Measurements from ENCODE around the gene SLC35G3. TPM values are rescaled to one million over a fixed set of nuclear protein-coding genes. Genes with fewer than 3 reads are reported as not detected.

Gene SLC35G3
- total RNA-seq, 6 experiments from 2014 or later, result not detected

GRCh38 chr17:35189291-35189690, 4.9 kb downstream of the SLC35G3 start:
- Histone ChIP-seq H3K27me3 (no peaks in the 10 kb centered on the region), H3K9me3 (no peaks in the 10 kb centered on the region), H3K4me3 (no peak overlapping the region), H3K27ac (no peak overlapping the region), H3K4me1 (no peaks in the 10 kb centered on the region), H3K36me3 (no peaks in the 10 kb centered on the region)
- WGBS (ENCODE audit: insufficient coverage, low coverage, low lambda C conversion rate, missing lambda C conversion rate), result 48% methylated on average over 3 of the region's 3 CpGs
- DNase-seq, result no peak
- peak in 1 of 4 donors; percentile 20 for ATAC-seq
- intact Hi-C loops (cut with DNase I), result no loop called here
- no peak for TF ChIP-seq POLR2A (IDR thresholded peaks at IDR 0.05)
- TF ChIP-seq CTCF (IDR thresholded peaks at IDR 0.05), result no peak

GRCh38 chr17:35188111-35188510, 6.1 kb downstream of the SLC35G3 start:
- Histone ChIP-seq H3K27me3 (no peaks in the 10 kb centered on the region), H3K27ac (no peak overlapping the region), H3K4me3 (no peak overlapping the region), H3K9me3 (no peaks in the 10 kb centered on the region), H3K4me1 (no peaks in the 10 kb centered on the region), H3K36me3 (no peaks in the 10 kb centered on the region)
- intact Hi-C loops (cut with DNase I), result no loop called here
- no peak for TF ChIP-seq CTCF (IDR thresholded peaks at IDR 0.05)
- TF ChIP-seq POLR2A (IDR thresholded peaks at IDR 0.05), result no peak
- ATAC-seq, result no peak
- DNase-seq, result no peak
- WGBS (ENCODE audit: insufficient coverage, low coverage, low lambda C conversion rate, missing lambda C conversion rate), result 30% methylated on average over 2 of the region's 2 CpGs

- Histone ChIP-seq H3K9me3 (no peaks in the 10 kb centered on the region), H3K36me3 (no peaks in the 10 kb centered on the region), H3K4me1 (no peaks in the 10 kb centered on the region), H3K27me3 (no peaks in the 10 kb centered on the region), H3K4me3 (no peak overlapping the region), H3K27ac (no peak overlapping the region)
- intact Hi-C loops (cut with DNase I), result no loop called here
- 89% methylated on average over 2 of the region's 2 CpGs for WGBS (ENCODE audit: insufficient coverage, low coverage, low lambda C conversion rate, missing lambda C conversion rate)
- DNase-seq, result no peak
- no peak for ATAC-seq
- TF ChIP-seq POLR2A (IDR thresholded peaks at IDR 0.05) (no peak), CTCF (IDR thresholded peaks at IDR 0.05) (no peak)
Observed at GRCh38 chr17:35187481-35187880, 6.7 kb downstream of the SLC35G3 start.

- TF ChIP-seq CTCF (IDR thresholded peaks at IDR 0.05) (no peak), POLR2A (IDR thresholded peaks at IDR 0.05) (no peak)
- ATAC-seq (peak in 1 of 4 donors; percentile 13), DNase-seq (no peak)
- Histone ChIP-seq H3K27ac (no peak overlapping the region), H3K36me3 (no peaks in the 10 kb centered on the region), H3K27me3 (no peaks in the 10 kb centered on the region), H3K4me3 (no peak overlapping the region), H3K9me3 (no peaks in the 10 kb centered on the region), H3K4me1 (no peaks in the 10 kb centered on the region)
- WGBS (ENCODE audit: insufficient coverage, low coverage, low lambda C conversion rate, missing lambda C conversion rate), result 33% methylated on average over 1 of the region's 1 CpG
- intact Hi-C loops (cut with DNase I), result no loop called here
Observed at GRCh38 chr17:35185849-35186248, 8.3 kb downstream of the SLC35G3 start.

GRCh38 chr17:35184274-35184673, 9.9 kb downstream of the SLC35G3 start:
- TF ChIP-seq CTCF (IDR thresholded peaks at IDR 0.05) (no peak), POLR2A (IDR thresholded peaks at IDR 0.05) (no peak)
- intact Hi-C loops (cut with DNase I), result no loop called here
- WGBS (ENCODE audit: insufficient coverage, low coverage, low lambda C conversion rate, missing lambda C conversion rate), result 59% methylated on average over 2 of the region's 3 CpGs
- no peak overlapping the region for H3K4me3 ChIP-seq
- DNase-seq (no peak), ATAC-seq (no peak)
- H3K27ac ChIP-seq, result no peak overlapping the region
- H3K4me1 ChIP-seq, result no peaks in the 10 kb centered on the region
- H3K27me3 ChIP-seq, result no peaks in the 10 kb centered on the region
- no peaks in the 10 kb centered on the region for H3K9me3 ChIP-seq
- no peaks in the 10 kb centered on the region for H3K36me3 ChIP-seq
